HepG2 (cell line): ENCODE data around the gene SLTM. TPM values are rescaled to one million over a fixed set of nuclear protein-coding genes. Genes with fewer than 3 reads are reported as not detected.
A peak's percentile ranks its signal among the peaks of the same experiment; 100 is the strongest.

Experiments used
- AGO1 ChIP-seq: fragments of 200-400 bp; formaldehyde crosslinking; IDR thresholded peaks from 2 replicates; pipeline ENCODE4 v1.6.1; 2017; ENCODE audit warnings: mild to moderate bottlenecking, low read depth, low read length, moderate library complexity; ENCODE audit not compliant: poor library complexity, severe bottlenecking
- ARNT2 ChIP-seq: sonication (generic); formaldehyde crosslinking; IDR thresholded peaks from 2 replicates; pipeline ENCODE4 v1.8.0; 2022; ENCODE audit warnings: mild to moderate bottlenecking, low read depth, missing genetic modification reagents, moderate library complexity
- CCAR2 ChIP-seq: fragments of 200-400 bp; formaldehyde crosslinking; optimal IDR thresholded peaks from 2 replicates; pipeline ENCODE3; 2018; ENCODE audit warnings: low read depth, mild to moderate bottlenecking, low read length, moderate library complexity
- GABPB1 ChIP-seq: IDR thresholded peaks from 2 replicates; pipeline ENCODE4 v1.6.1; 2016; ENCODE audit warnings: mild to moderate bottlenecking, missing genetic modification reagents, moderate library complexity, missing compliant biosample characterization
- GLI4 ChIP-seq: sonication (generic); formaldehyde crosslinking; IDR thresholded peaks from 2 replicates; pipeline ENCODE4 v1.5.1; 2020; ENCODE audit warnings: missing genetic modification reagents, mild to moderate bottlenecking, moderate library complexity, borderline replicate concordance
- LBX2 ChIP-seq: sonication (generic); formaldehyde crosslinking; IDR thresholded peaks from 2 replicates; pipeline ENCODE4 v1.5.0; 2020; ENCODE audit warnings: missing genetic modification reagents, mild to moderate bottlenecking, borderline replicate concordance
- MATR3 ChIP-seq: sonication (generic); formaldehyde crosslinking; IDR thresholded peaks from 2 replicates; pipeline ENCODE4 v1.4.0; 2020; ENCODE audit warnings: missing genetic modification reagents
- MXD3 ChIP-seq: IDR thresholded peaks from 2 replicates; pipeline ENCODE4 v1.6.1; 2016; ENCODE audit warnings: mild to moderate bottlenecking, missing biosample characterization, missing genetic modification reagents
- NFE2L2 ChIP-seq: fragments of 150-350 bp; IDR thresholded peaks from 2 replicates; pipeline ENCODE4 v1.6.1; 2014; ENCODE audit warnings: low read length
- PHF21A ChIP-seq: sonication (generic); formaldehyde crosslinking; IDR thresholded peaks from 2 replicates; pipeline ENCODE4 v1.5.0; 2020; ENCODE audit warnings: mild to moderate bottlenecking, missing genetic modification reagents
- RAD51 ChIP-seq: fragments of 450-650 bp; IDR thresholded peaks from 2 replicates; pipeline ENCODE4 v1.6.1; 2016; ENCODE audit warnings: borderline replicate concordance
- RARG ChIP-seq: sonication (generic); formaldehyde crosslinking; IDR thresholded peaks from 2 replicates; pipeline ENCODE4 v1.4.0; 2020; ENCODE audit warnings: low read depth, mild to moderate bottlenecking, missing genetic modification reagents
- SP5 ChIP-seq: IDR thresholded peaks from 2 replicates; pipeline ENCODE4 v1.6.1; 2016; ENCODE audit warnings: low read depth, borderline replicate concordance
- ZBTB3 ChIP-seq: sonication (generic); formaldehyde crosslinking; IDR thresholded peaks from 2 replicates; pipeline ENCODE4 v1.4.0; 2020; ENCODE audit warnings: low read depth, mild to moderate bottlenecking, moderate library complexity, missing genetic modification reagents, borderline replicate concordance
- ZFP36L2 ChIP-seq: sonication (generic); formaldehyde crosslinking; IDR thresholded peaks from 2 replicates; pipeline ENCODE4 v1.4.0; 2020; ENCODE audit warnings: missing genetic modification reagents
- ZNF350 ChIP-seq: sonication (generic); formaldehyde crosslinking; IDR thresholded peaks from 2 replicates; pipeline ENCODE4 v1.4.0; 2020; ENCODE audit warnings: mild to moderate bottlenecking, low read depth, missing genetic modification reagents, borderline replicate concordance
- ZNF484 ChIP-seq: sonication (generic); formaldehyde crosslinking; IDR thresholded peaks from 2 replicates; pipeline ENCODE4 v1.5.1; 2020; ENCODE audit warnings: mild to moderate bottlenecking, low read depth, missing genetic modification reagents, borderline replicate concordance
- ZNF530 ChIP-seq: sonication (generic); formaldehyde crosslinking; IDR thresholded peaks from 2 replicates; pipeline ENCODE4 v1.5.0; 2020; ENCODE audit warnings: low read depth, mild to moderate bottlenecking, missing genetic modification reagents
- ZNF556 ChIP-seq: sonication (generic); formaldehyde crosslinking; IDR thresholded peaks from 2 replicates; pipeline ENCODE4 v1.4.0; 2020; ENCODE audit warnings: mild to moderate bottlenecking, missing genetic modification reagents, borderline replicate concordance
- ZNF558 ChIP-seq: sonication (generic); formaldehyde crosslinking; IDR thresholded peaks from 2 replicates; pipeline ENCODE4 v1.9.0; 2022; ENCODE audit warnings: mild to moderate bottlenecking, missing genetic modification reagents, borderline replicate concordance
- ZNF567 ChIP-seq: sonication (generic); formaldehyde crosslinking; IDR thresholded peaks from 2 replicates; pipeline ENCODE4 v1.8.1; 2023; ENCODE audit warnings: mild to moderate bottlenecking, missing genetic modification reagents, borderline replicate concordance
- ZNF605 ChIP-seq: sonication (generic); formaldehyde crosslinking; IDR thresholded peaks from 2 replicates; pipeline ENCODE4 v1.8.0; 2022; ENCODE audit warnings: mild to moderate bottlenecking, missing genetic modification reagents
- ZNF724P ChIP-seq: sonication (generic); formaldehyde crosslinking; IDR thresholded peaks from 2 replicates; pipeline ENCODE4 v1.8.0; 2022; ENCODE audit warnings: missing genetic modification reagents, borderline replicate concordance
- ZNF766 ChIP-seq: sonication (generic); formaldehyde crosslinking; IDR thresholded peaks from 2 replicates; pipeline ENCODE4 v1.5.0; 2020; ENCODE audit warnings: missing genetic modification reagents, borderline replicate concordance
- polyA plus RNA-seq, 8 experiments: library from polyadenylated mRNA; depleted of rRNA in 3 of 8; stranded (reverse) in 7 of 8; unstranded in 1 of 8; fragments of >200 nt; fragmentation: Illumina TruSeq in 4 of 8; extraction: Trizol in 4 of 8; gene quantifications; 2 replicates each; pipeline versions ENCODE4 v1.2.1 to v1.2.3, GENCODE V29; 2011 to 2016; ENCODE audit warnings: low read depth in 4 of 8, missing spikeins in 1 of 8, mixed read lengths in 1 of 8; ENCODE audit not compliant: insufficient read depth in 1 of 8
- total RNA-seq, 5 experiments: library from RNA; depleted of rRNA; stranded (reverse); fragments of >200 nt; fragmentation: Illumina TruSeq; extraction: Trizol; gene quantifications; 2 replicates each; pipeline ENCODE4 v1.2.3, GENCODE V29; 2016; ENCODE audit warnings: low read depth in 1 of 5
- TF ChIP-seq, protein P1 (sequence below): sonication (generic); formaldehyde crosslinking; IDR thresholded peaks from 2 replicates; pipeline ENCODE4 v1.9.0; 2022; ENCODE audit warnings: low read depth, missing genetic modification reagents
- TF ChIP-seq, protein P2 (sequence below): sonication (generic); formaldehyde crosslinking; IDR thresholded peaks from 2 replicates; pipeline ENCODE4 v1.9.0; 2021; ENCODE audit warnings: missing genetic modification reagents, borderline replicate concordance

SLTM gene
- total and polyA plus RNA-seq, 2 of the 13 experiments (the other 11 are each of a cell fraction or from before 2014, with no cell fraction given) = 22.0 to 64.2 TPM

DNA sequence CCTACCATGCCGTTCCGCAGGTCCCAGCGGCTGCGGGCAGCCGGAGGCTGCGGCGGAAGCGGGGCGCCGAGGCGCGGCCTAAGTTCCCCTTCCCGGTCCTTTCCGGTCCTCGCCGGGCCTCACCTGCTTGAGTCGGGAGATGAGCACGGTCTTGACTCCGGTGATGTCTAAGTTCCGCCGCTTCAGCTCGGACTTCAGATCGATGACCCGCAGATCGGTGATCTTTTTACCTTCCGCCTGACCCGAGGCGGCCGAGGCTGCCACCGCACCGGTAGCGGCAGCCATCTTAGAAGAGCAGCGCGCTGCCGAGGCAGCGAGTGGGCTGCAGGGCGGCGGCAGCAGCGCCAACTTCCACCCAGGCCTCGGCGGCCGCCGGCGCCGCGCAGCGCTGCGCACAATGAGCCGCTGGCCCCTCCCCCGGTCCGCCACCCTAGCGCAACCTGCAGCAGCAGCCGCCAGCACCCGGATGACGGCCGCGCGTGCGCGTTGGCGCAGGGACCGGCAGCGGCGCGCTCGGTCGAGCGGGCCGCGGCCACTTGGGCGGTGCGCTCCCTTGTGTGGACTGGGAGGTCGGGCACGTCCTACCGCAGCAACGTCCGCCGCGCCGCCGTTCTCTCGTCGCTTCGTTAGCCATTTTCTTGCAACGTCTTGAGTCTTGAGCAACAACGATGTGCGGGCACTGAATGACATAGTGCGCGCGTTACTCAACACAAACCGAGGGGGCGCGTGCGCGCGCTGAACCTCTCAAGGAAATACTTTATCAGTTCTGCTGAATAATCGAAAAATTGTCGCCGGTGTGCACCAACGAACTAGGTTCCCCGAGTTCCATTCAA, at the start of gene SLTM (continued):
- TF ChIP-seq NFE2L2 (no peak), ZFP36L2 (CRISPR knock-in tag) (no peak), ZNF724P (peak; percentile 16; the same call in 1 of the 2 replicates), GABPB1 (CRISPR knock-in tag) (peak; percentile 85), ZNF484 (CRISPR knock-in tag) (no peak), PHF21A (CRISPR knock-in tag) (peak; percentile 64; the same call in 1 of the 2 replicates), ZNF556 (CRISPR knock-in tag) (peak; percentile 32; the same call in 1 of the 2 replicates), SP5 (CRISPR knock-in tag) (0 out of 2 replicates have a peak, but pooled peaks have one; percentile 26), ZNF766 (CRISPR knock-in tag) (peak; percentile 26; the same call in 1 of the 2 replicates), ZNF567 (no peak; the same call in 1 of the 2 replicates), ZNF605 (0 out of 2 replicates have a peak, but pooled peaks have one; percentile 34), AGO1 (no peak), GLI4 (CRISPR knock-in tag) (no peak), ZNF558 (CRISPR knock-in tag) (peak; percentile 3; the same call in 1 of the 2 replicates), ZNF350 (peak; percentile 50; the same call in 1 of the 2 replicates), RARG (CRISPR knock-in tag) (no peak), ZBTB3 (CRISPR knock-in tag) (no peak; the same call in 1 of the 2 replicates), MATR3 (CRISPR knock-in tag) (no peak), MXD3 (CRISPR knock-in tag) (peak; percentile 74), CCAR2 (peak; percentile 38), ZNF530 (no peak), LBX2 (CRISPR knock-in tag) (no peak; the same call in 1 of the 2 replicates), ARNT2 (CRISPR knock-in tag) (peak; percentile 51; the same call in 1 of the 2 replicates), RAD51 (no peak)
- TF ChIP-seq, protein P1, sequence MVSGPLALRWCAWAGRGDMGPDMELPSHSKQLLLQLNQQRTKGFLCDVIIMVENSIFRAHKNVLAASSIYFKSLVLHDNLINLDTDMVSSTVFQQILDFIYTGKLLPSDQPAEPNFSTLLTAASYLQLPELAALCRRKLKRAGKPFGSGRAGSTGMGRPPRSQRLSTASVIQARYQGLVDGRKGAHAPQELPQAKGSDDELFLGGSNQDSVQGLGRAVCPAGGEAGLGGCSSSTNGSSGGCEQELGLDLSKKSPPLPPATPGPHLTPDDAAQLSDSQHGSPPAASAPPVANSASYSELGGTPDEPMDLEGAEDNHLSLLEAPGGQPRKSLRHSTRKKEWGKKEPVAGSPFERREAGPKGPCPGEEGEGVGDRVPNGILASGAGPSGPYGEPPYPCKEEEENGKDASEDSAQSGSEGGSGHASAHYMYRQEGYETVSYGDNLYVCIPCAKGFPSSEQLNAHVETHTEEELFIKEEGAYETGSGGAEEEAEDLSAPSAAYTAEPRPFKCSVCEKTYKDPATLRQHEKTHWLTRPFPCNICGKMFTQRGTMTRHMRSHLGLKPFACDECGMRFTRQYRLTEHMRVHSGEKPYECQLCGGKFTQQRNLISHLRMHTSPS (CRISPR knock-in tag) = no peak
- TF ChIP-seq, protein P2, sequence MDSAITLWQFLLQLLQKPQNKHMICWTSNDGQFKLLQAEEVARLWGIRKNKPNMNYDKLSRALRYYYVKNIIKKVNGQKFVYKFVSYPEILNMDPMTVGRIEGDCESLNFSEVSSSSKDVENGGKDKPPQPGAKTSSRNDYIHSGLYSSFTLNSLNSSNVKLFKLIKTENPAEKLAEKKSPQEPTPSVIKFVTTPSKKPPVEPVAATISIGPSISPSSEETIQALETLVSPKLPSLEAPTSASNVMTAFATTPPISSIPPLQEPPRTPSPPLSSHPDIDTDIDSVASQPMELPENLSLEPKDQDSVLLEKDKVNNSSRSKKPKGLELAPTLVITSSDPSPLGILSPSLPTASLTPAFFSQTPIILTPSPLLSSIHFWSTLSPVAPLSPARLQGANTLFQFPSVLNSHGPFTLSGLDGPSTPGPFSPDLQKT (CRISPR knock-in tag) = no peak
